Stimulated activated naive CD4-positive, alpha-beta T cell (primary cell): ENCODE measurements around the gene SNRNP70.
"Not testable (repeated sequence)": the region's sequence is repeated elsewhere in the genome, so short reads cannot be mapped to it uniquely, and the experiment has no call there.

Experiments
- DNase-seq, 6 experiments: peaks; one replicate each; lab custom pipeline; 2025; lab: John Stamatoyannopoulos, UW

SNRNP70 gene

GRCh38 chr19:49085020-49085867 lies at the start of gene SNRNP70:
Gene SNRNP70, plus strand, starts transcription at chr19:49085451. Its CDS starts 964 bp downstream, at chr19:49086415.
- DNase-seq, result peak; percentile 98 to 99 (median 99)

- peak in 2 of 6 experiments; percentile 7 to 20 for DNase-seq
Measured at GRCh38 chr19:49036815-49037214, 48.4 kb upstream of the SNRNP70 start, which contains the start of gene CGB1. Gene CGB1, minus strand, starts transcription at chr19:49036895. Its CDS starts 184 bp downstream, at chr19:49036711.

- DNase-seq, result not testable (repeated sequence)
Measured at GRCh38 chr19:49038111-49038510, 47.1 kb upstream of the SNRNP70 start.

GRCh38 chr19:49038557-49039276 lies 46.5 kb upstream of the SNRNP70 start:
- not testable (repeated sequence) for DNase-seq

- not testable (repeated sequence) for DNase-seq
Measured at GRCh38 chr19:49039736-49040135, 45.5 kb upstream of the SNRNP70 start.

- no peak for DNase-seq
Measured at GRCh38 chr19:49042177-49042576, 43.1 kb upstream of the SNRNP70 start.

GRCh38 chr19:49042666-49043065 lies 42.6 kb upstream of the SNRNP70 start:
- DNase-seq, result not testable (repeated sequence)

- not testable (repeated sequence) for DNase-seq
Measured at GRCh38 chr19:49043548-49043947, 41.7 kb upstream of the SNRNP70 start, which contains the start of gene CGB5. Gene CGB5, plus strand, starts transcription at chr19:49043848. Its CDS starts 362 bp downstream, at chr19:49044210.

GRCh38 chr19:49049011-49049410 lies 36.2 kb upstream of the SNRNP70 start, which contains the start of gene CGB8:
Gene CGB8, minus strand, starts transcription at chr19:49049111. Its CDS starts 372 bp downstream, at chr19:49048739.
- DNase-seq, result not testable (repeated sequence)

GRCh38 chr19:49049834-49050233 lies 35.4 kb upstream of the SNRNP70 start:
- DNase-seq, result not testable (repeated sequence)

- not testable (repeated sequence) for DNase-seq
Measured at GRCh38 chr19:49050376-49051033, 34.7 kb upstream of the SNRNP70 start.

- DNase-seq, result peak; percentile 9 to 50 (median 34)
Measured at GRCh38 chr19:49056101-49056901, 28.9 kb upstream of the SNRNP70 start.

- DNase-seq, result peak in 1 of 6 experiments; percentile 25
Measured at GRCh38 chr19:49056902-49057596, 28.2 kb upstream of the SNRNP70 start.

GRCh38 chr19:49057636-49058234 lies 27.5 kb upstream of the SNRNP70 start, which contains the start of gene CGB7:
Gene CGB7, minus strand, starts transcription at chr19:49057749. Its CDS starts 2,374 bp downstream, at chr19:49055375.
- DNase-seq, result peak in 5 of 6 experiments; percentile 17 to 35 (median 28)

- no peak for DNase-seq
Measured at GRCh38 chr19:49058562-49058961, 26.7 kb upstream of the SNRNP70 start.

GRCh38 chr19:49059053-49059452 lies 26.2 kb upstream of the SNRNP70 start:
- no peak for DNase-seq

GRCh38 chr19:49061000-49061399 lies 24.3 kb upstream of the SNRNP70 start:
- no peak for DNase-seq

GRCh38 chr19:49061445-49061844 lies 23.8 kb upstream of the SNRNP70 start:
- DNase-seq, result no peak

GRCh38 chr19:49064029-49064629 lies 21.1 kb upstream of the SNRNP70 start:
- no peak for DNase-seq
